Fibroblast of skin of back (primary cell): ENCODE results near the gene UMPS.
"Not testable (repeated sequence)": the region's sequence is repeated elsewhere in the genome, so short reads cannot be mapped to it uniquely, and the experiment has no call there.

ENCODE experiments used
- DNase-seq: peaks from one replicate; pipeline ENCODE4 v3.0.0-alpha.2; 2013

Gene UMPS

GRCh38 chr3:124707656-124708062 lies 22.6 kb upstream of the UMPS start:
- peak; percentile 96 for DNase-seq

DNA sequence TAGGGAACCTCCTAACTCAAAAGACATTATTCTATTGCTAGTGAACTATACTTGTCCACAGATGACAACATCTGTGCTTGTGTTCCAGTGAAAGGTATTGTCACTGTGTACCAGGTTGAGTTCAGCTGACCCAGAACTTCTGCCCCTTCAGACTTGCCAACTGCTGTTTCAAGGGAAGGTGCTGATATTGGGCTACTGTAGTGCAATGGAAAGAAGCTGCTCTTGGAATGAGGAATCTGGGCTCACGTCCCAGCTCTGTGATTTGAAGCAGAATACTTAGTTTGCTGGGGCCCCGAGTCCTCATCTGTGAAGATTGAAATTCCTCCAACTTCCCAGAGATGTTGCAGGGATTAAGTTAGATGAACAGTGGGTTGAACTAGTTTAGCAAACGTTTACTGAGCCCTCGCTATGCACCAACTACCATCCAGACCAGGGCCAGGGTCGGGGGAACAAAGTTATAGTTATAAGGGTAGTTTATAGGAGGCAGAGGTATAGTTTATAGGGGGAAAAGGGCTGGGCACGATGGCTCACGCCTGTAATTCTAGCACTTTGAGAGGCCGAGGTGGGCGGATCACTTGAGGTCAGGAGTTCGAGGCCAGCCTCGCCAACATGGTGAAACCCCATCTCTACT lies 15.9 kb upstream of the UMPS start:
- no peak for DNase-seq

- DNase-seq, result peak; percentile 9
These were observed 7.7 kb upstream of the UMPS start for GRCh38 chr3:124722589-124722988.

GRCh38 chr3:124730941-124731297 lies 667 bp downstream of the UMPS start:
- DNase-seq, result no peak

- DNase-seq, result no peak
These were observed 1.5 kb downstream of the UMPS start for GRCh38 chr3:124731760-124732159.

DNA sequence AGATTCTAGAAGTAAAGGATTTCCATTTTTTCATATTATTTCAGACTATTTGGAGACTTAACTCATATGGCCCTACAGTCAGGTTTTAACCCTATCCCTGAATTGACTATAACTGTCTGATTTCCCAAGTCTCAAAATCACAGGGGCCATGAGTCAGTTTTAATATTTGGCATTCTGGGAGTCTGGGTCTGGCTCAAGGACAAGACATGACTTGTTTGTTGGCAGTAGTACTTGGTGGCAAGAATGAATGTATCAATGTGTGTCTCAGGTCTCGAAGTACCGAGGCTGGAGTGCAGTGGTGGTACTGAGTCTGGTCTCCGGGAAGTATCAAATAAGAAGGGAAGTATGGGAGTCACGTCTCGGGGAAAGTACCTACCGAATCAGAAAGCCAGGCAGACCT lies 10.8 kb downstream of the UMPS start:
- DNase-seq, result no peak

DNA sequence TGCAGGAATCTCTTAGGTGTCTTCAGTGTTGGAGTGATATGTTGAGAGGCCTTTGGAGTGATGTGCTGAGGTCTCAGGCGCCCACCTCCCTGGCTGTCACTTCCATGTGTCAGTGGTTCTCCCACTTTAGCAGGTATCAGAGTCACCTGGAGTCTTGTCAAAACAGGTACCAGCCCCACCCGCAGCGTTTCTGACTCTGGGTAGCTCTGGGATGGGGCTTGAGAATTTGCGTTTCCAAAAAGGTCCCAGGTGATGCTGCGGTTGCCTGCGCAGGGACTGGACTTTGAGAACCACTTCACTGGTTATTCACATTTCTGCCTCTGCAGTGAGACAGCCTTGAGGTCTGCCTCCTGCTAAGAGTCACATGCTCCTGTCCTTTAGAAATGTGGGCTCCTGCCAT lies 15.5 kb downstream of the UMPS start:
- no peak for DNase-seq

DNA sequence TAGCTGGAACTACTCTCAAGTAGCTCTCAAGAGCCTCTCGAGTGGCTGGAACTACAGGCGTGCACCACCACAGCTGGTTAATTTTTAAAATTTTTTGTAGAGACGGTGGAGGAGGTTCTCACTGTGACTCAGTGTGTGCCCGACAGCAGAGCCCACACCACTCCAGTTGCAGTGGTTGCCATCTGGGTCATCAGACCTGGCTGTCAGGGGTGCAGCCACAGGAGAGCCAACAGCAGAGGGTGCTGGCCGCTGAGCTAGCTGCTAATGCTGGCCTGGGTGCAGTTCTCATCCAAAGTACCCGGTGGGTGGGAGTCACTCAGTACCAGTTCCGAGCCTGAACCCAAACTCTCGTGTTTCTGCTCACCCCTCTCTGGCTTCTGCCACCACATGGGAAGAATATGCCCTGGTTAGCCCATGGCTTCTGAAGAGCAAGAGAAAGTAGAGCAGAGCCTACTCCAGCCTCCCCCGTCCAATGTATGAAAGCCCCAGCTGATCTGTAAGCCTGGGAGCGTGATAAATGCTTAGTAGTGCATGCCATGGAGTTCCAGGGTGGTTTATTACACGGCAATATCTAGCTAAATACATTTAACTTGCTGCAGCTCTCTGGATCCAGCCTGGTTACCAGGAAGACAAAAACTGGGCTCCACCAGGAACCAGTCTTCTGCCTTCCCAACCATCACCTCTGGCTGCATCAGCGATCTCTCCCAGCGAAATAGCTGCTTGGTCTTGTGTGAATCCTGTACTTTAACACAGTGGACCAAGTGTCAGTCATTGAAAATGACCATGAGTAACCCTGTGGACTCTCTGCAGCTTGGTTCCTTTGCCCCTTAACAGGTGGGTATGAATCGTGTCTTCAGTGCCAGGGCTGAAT lies 17.1 kb downstream of the UMPS start:
- no peak for DNase-seq

DNA sequence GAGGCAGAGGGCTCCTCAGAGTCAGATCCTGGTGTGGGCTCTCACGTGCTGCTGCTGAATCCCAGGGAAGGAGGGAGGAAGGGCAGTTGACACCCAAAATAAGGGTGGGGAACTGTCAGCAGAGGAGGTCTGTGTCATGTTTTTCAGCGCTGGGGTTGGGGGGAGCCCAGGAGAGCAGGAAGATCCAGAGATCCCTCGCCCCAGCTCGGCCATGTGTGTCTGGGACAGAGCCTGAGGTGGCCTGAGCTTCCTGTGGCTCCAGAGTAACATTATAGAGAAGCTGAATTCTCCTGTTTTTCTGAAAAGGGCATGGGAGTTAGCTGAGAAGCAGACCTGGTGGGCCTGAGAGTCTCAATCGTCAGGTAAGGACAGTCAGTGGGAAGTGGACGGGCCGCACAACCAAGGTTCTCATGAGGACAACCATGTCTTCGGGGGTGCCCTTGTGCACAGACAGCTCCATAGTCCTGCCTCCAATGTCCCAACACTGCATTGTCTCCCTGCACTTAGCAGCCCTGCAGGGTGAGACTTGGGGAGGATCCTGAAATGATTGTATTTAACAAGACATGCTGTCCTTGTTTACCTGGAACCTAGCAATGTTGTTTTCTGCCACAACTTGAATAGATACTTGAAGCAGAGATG lies 18.4 kb downstream of the UMPS start:
- DNase-seq, result no peak

DNA sequence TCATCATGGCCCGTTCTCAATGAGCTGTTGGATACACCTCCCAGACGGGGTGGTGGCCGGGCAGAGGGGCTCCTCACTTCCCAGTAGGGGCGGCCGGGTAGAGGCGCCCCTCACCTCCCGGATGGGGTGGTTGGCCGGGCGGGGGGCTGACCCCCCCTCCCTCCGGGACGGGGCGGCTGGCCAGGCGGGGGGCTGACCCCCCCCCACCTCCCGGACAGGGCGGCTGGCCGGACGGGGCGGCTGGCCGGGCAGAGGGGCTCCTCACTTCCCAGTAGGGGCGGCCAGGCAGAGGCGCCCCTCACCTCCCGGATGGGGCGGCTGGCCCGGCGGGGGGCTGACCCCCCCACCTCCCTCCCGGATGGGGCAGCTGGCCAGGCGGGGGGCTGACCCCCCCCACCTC lies 19.6 kb downstream of the UMPS start:
- DNase-seq, result not testable (repeated sequence)

DNA sequence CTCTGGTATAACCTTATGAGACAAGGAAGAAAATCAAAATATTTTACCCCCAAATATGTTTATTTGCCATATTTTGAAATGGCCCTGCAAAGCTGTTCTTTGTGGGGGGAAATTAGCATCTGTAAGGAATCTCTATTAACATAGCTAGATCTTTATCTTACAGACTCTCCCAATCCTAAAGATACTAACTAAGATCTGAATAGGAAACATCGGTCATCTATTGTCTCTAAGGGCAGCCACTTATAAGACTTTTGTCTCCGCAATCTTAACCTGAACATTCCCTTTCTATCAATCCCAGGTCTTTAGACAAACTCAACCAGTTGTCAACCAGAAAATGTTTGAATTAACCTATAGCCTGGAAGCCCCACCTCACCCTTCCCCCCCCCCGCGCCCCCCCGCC lies 21.2 kb downstream of the UMPS start:
- DNase-seq, result no peak

DNA sequence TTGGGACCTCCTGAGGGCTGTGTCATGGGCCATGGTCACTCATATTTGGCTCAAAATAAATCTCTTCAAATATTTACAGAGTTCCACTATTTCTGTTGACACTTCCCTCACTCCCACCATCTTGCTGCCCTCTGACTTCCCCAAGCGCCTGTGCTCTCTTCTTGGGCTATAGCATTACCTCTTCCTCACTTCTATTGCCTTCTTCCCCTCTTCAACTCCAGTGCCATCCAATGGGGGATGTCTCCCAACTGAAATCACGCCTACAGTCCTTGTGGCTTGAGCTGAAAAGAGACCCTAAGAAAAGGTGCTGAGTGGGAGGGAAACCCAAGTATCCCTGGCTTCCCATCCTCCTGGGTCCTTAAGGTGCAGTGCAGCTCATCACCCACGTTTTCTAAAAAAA lies 21.8 kb downstream of the UMPS start:
- DNase-seq, result no peak

DNA sequence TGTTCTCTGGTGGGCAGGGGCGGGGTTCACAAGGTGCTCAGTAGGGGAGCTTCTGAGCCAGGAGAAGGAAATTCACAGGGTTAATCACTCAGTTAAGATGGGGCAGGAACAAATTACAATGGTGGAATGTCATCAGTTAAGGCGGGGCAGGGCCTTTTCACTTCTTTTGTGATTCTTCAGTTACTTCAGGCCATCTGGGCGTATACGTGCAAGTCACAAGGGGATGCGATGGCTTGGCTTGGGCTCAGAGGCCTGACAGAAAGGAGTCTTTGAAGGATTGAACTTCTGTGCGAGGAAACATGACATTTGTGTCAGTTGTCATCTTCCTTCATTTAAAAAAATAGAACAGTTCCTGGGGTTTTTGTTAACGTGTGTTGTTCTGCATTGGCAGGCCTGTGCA lies 27.7 kb downstream of the UMPS start:
- DNase-seq, result not testable (repeated sequence)

GRCh38 chr3:124758851-124759635 lies 28.8 kb downstream of the UMPS start:
- DNase-seq, result no peak

DNA sequence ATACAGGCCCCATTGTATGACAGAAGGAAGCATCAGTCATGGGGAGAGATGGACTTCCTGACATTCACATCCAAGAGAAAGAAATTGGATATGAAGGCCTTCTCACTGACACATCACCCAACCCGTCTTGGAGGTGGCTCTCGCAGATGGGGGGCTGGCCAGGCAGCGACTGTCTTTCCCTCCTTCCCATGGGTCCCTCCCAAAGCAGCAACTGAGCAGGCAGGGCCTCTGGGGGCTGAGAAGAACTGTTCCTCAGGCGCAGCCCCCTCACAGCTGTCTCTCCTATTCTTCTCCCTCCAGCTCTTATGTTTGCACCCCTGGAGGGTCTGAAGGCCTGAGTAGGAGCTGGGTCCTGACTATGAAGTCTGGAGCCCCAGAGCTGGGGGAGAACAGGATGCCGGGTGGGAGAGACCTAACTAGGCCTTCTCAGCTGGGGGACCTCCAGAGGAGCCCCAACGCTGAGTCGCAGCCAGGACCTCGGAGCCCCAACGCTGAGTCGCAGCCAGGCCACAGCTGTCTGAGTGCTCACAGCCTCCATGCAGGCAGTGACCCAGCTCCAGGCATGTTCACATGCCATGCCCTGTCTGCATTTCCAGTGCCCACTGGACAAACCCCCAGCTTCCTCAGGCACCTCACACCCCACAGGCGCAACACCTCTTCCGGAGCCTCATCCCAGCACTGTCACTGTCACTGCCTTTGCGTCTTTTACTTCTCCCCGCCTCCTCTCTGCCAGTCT lies 29.6 kb downstream of the UMPS start:
- DNase-seq, result peak; percentile 30

- DNase-seq, result peak; percentile 86
These were observed 30.3 kb downstream of the UMPS start for GRCh38 chr3:124760601-124761000.

- DNase-seq, result peak; percentile 81
These were observed 31.1 kb downstream of the UMPS start for GRCh38 chr3:124761250-124761796.

GRCh38 chr3:124761935-124762660 lies 31.8 kb downstream of the UMPS start:
- no peak for DNase-seq

DNA sequence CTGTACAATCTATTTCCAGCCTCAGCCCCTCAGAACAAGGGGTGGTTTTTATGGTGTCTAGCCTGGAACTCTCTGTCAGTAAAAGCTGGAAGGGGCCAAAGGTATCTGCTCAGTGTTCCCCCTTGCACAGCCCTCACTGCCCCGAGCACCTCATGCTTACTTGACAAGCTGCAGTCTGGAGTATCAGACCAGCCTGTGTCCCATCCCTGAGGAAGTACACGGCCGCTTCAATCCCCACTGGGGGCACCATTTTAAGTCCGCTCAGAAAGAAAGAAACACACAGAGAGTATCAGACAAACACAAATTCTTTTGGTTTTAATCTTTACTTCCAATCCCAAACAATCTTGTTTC lies 32.4 kb downstream of the UMPS start:
- DNase-seq, result no peak

DNA sequence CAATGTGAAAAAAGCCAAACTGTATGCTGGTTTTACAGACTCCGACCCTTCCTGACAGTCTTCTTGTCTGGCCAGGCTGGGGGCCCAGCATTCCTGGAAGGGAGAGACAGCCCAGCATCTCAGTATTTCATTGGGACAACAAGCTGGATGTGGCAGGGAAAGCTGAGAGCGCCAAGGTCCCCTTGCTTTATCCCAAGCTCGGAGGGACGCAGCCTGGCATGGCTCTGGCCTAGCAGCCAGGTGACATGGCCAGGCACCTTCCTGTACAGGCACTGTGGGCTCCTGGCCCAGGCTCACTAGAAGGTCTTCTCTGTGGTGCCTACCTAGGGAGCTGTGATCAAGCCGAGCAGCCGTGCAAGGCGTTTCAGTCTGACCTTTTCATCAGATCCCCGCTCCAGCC lies 33.0 kb downstream of the UMPS start:
- DNase-seq, result no peak

GRCh38 chr3:124763644-124764358 lies 33.5 kb downstream of the UMPS start:
- no peak for DNase-seq
